Stimulated activated CD4-positive, alpha-beta T cell treated with anti-CD3 and anti-CD28 coated beads, Interleukin-2, amount 100 ng/mL, for 24 hours (primary cell): ENCODE results near the gene TAOK2.
A peak's percentile ranks its signal among the peaks of the same experiment; 100 is the strongest.

Experiments
- DNase-seq, 2 donors: peaks; one replicate each; pipeline ENCODE4 v3.0.0-alpha.2; 2020

Gene TAOK2

DNA sequence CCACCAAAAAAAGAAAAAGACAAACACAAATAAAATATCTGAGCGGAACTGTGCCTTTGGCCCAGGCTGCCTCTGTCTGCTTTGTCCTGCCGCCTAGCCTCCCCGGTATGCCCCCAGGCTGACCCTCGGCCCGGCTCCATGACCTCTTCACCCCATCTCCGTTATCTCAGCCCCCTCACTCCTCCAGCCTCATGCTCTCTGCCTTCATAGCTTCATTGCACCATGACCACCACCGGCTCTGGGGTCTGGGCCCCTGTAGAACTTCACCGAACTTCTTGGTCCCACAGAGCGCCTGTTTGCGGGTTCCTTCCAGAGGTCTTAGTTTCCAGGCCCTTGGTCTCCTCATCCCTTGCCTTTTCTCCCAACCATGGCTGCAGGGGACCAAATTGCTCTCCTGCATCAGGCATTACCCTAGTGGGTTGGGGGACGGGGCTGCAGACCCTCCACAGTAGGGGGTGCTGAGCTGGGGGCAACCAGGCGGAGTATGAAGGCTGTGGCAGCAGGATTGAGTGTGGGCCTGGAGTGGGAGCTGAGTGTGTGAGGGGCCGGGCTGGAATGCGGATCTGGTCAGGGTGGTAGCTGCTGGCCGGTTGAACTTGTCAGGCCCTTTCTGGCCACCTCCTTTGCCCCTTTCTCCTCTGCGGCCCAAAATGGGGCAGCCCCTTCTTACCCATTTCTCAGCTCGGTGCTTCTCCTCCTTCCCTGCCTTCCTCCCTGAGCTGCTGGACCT lies 14.8 kb downstream of the TAOK2 start:
- DNase-seq, result no peak

GRCh38 chr16:29989111-29989858 lies 15.6 kb downstream of the TAOK2 start:
- DNase-seq, result no peak

DNA sequence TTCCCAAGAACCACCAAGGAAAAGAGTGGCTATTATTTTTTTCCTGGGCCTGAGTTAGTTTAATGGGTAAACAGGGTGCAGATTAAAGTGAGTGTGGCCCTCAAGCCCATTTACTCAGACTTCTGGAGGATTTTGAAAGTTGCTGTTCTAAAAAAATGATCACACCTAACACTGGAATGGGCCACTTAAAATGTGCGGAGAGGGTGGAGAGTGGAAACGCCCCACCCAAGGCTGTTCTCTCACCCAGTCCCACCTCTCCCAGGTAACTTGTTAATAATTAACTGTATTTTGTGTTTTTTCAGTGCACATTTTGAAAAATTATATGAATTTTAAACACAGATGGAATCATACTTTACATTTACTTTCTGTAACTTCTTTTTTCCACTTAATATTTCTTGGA lies 16.4 kb downstream of the TAOK2 start:
- no peak for DNase-seq

GRCh38 chr16:29990883-29991570 lies 17.4 kb downstream of the TAOK2 start:
- no peak for DNase-seq

- no peak for DNase-seq
These were observed 17.9 kb downstream of the TAOK2 start for GRCh38 chr16:29991571-29991904.

DNA sequence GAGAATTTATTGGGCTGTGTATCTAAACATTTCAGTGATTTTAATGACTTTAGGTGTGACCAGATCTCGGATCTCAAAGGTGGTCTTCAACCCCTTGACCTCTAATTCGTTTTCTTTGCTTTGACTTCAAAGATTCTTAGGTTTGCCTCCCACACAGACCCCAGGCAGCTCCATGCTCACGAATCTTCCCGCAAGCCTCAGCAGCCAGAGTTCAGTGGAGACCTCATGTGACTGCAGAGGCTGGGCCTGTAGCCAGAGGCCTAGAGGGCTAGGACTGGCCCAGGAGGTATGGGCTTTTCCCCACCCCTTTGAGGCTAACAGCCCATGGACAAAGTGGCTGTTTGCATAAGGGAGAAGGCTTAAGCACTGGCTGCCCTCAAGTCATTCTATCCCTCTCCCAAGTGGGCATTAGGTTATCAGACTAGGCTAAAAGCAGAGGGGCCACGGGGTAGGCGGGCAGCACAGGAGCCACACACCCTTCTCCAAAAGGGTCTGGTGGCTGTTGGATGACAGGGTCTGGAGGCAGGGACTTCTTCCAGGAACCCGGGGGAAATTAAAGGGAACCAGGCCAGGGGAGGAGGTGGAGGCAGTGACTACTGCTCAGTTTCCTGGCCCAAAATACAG lies 18.8 kb downstream of the TAOK2 start:
- no peak for DNase-seq

DNA sequence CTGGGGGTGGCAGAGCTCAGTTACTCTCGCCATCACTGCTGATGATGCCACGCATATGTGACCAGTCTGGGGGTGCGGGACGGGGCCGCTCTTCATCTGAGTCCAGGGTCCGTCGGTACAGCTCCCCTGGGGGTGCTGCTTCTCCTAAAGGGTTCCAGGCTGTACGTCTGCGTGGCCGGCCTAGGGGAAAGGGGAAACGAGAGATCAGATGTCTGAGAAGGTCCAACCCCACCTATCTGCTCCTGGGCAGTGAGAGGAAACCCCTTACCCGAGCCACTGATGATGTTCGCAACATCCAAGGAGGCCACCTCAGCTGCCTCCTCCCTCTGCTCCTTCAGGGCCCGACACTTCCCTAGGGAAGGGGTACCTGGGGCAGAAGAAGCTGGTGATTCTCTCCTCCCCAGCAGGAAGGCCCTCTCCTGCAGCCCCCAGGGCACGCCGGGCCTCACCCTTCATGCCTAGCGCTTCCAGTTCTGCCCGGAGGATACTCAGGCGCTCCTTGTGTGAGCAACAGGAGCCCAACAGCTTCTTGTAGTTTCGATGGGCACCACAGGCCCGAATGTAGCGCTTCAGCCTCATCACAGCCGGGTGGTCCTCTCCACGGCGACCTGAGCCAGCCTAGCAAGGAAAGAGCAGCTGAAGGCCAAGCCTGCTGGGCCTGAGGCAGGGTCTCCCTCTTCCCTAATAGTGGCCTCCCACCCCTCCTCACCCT lies 19.7 kb downstream of the TAOK2 start:
- no peak for DNase-seq

- DNase-seq, result no peak
These were observed 20.4 kb downstream of the TAOK2 start for GRCh38 chr16:29993903-29994599.

DNA sequence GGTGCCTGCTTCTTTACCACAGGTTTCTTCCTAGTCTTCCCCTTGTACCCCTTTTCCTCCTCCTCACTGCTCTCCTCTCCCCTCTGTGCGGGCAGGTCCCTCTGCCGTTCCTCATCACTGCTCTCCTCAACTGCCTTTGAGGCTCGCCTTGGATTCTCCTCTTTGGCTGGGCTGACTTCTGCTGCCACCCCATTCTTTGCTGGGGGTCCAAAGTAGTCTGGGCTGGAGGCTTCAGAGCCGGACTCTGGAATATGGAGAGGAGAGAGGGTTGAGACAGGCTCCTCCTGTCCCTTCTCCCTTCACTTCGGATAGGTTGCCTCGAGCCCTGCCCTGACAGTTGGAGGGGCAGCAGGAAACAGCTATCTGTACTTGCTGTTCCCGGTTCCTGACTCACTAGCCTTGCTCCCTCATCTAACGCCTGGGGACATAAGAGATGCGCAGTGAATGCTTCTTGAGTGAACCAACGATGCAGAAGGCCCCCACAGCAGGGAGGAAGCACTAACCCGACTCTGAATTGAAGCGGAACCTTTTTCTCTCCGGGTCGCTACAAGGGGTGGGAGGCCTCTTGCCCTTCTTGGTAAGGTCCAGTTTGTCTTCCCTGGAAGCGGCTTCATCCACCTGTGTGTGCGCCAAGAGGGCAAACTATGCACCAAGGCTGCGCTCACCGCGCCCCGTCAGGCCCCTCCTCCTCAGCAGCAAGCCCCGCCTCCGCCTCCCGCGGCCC lies 21.1 kb downstream of the TAOK2 start:
- peak; percentile 77 to 84 for DNase-seq

DNA sequence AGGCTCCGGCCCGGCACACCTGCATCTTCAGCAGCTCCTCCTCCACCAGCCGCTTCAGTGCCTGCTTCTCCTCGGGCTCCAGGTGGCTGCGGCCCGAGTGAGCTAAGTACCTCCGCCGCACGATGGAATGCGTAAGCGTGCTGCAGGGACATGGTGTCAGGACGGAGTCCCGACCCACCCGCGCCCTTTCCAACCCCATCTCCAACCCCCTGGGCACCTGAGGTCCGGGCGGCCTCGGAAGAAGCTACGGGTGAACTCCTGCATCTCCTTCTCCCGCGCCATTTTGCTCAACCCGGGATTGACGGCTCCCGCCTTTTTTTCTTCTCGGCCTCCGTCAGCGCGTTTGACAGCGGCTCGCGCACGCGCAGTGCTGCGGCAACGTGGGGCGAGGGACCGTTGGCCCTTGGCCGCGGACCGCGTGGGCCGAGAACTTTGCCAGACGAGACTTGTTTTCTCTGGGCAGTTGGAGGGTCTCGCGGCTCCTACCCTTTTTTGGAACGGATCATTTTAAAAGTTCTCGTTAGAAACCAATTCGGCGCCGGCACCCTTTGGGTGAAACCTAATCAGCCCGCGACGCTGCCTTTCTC lies 21.7 kb downstream of the TAOK2 start, which contains the start of gene HIRIP3:
Gene HIRIP3, minus strand, starts transcription at position 294 of the 587 bp plus-strand sequence. Its CDS starts 12 bp downstream, at position 282.
- DNase-seq, result peak; percentile 88 to 89

DNA sequence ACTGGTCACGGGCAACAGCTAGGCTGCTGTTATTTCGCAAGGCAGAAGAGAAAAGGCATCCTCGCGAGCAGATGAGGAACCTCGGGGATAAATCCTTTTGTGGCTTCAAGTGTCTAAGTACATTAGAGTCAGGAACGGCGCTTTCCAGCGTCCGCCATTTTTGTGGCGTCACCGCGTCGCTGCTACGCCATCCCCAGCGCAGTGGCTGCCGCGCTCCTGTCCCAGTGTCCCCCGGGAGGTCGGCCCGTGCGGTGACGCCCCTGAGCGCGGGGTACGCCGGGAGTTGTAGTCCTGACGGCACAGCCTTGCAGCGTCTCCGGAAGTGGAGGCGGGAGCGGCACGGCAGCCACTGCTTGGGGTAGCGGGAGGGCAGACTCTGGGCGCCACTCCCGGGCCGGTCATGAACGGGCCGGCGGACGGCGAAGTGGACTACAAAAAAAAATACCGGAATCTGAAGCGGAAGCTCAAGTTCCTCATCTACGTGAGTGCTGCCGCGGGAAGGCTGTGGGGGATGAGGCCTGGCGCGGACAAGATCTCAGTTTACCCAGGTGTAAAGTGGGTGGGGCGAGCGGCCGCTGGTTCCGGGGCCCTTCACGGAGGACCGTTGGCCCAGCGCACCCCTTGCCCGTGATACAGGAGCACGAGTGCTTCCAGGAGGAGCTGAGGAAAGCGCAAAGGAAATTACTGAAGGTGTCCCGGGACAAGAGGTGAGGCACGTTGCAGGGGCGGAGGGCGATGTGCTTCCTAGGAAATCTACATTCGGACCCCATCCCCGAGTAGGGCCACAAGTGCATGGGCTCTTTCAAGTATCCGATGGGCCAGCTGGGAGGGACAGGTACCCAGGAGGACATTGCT lies 22.5 kb downstream of the TAOK2 start, which contains the start of gene INO80E:
Gene INO80E, plus strand, starts transcription at position 331 of the 855 bp plus-strand sequence. Its CDS starts 70 bp downstream, at position 401.
- peak; percentile 99 to 100 for DNase-seq

GRCh38 chr16:29996766-29997250 lies 23.1 kb downstream of the TAOK2 start:
- no peak for DNase-seq

- no peak for DNase-seq
These were observed 25.9 kb downstream of the TAOK2 start for GRCh38 chr16:29999605-30000004.

DNA sequence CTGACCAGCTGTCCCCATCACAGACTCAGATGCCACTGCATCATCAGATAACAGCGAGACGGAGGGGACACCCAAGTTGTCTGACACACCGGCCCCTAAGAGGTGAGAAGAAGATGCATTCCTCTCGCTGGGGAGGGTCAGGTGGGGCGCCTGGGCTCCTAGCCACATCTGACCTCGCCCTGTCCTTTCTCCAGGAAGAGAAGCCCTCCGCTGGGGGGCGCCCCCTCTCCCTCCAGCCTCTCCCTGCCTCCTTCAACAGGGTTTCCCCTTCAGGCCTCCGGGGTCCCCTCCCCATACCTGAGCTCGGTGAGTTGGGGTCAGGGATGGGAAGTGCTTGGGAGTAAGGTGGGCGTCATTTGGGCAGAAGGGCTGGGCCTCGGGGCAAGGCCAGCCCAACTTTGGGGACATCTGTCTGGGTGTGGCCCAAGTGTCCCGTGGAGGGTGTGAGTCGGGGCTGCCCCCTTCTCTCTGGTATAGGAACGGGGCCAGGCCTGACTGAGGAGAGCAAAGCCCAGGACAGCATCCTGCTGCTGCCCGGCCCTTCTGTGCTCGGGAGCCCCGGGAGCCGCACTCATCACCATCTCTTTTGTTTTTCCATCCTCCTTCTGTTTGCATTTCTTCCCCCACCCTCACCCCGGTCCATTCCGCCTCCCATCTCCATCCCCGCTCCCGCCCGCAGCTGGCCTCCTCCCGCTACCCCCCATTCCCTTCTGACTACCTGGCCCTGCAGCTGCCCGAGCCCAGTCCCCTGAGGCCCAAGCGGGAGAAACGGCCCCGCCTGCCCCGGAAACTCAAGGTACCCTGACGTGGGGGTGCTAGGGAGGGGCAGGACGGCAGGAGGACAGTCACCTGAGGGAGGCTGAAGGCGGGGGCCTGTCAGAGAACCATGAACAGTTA lies 27.3 kb downstream of the TAOK2 start:
- no peak for DNase-seq

DNA sequence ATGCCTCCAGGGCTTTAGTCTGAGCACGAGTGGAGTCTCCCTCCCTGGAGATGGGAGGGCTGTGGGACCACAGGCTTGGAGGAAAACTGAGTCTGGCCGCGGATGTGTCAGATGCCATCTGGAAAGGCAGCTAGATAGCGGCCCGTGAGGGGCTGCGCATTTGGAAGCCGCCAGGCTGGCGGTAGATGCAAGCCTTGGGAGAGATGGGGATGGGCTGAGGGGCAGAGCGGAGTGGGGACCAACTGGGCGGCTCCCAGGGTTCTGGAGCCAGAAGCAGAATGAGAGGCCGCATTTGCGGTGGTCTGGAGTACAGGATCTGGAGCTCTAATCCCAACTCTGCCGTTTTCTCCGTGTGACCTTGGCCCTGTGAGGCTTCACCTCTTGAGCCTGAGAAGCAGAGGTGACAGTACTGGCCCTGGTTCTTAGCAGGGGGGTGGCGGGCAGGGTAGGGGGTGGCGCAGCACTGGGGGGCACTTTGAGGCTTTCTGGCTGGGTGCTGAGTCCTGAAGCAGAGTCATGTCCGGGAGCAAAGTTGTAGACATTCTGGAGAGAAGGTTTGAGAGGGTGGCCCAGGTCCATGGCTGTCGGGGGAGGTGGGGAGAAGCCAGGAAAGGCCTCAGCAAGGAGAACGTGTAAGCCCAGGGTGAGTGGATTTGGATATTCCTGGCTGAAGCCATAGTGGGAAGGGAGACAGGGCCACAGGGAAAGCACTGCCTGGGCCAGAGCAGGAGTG lies 29.1 kb downstream of the TAOK2 start:
- DNase-seq, result no peak

GRCh38 chr16:30003670-30004423 lies 30.2 kb downstream of the TAOK2 start:
- no peak for DNase-seq

- no peak for DNase-seq
These were observed 30.7 kb downstream of the TAOK2 start for GRCh38 chr16:30004424-30004776.
